AG08395 (cell line): ENCODE data around the gene CPD.
"Not testable (repeated sequence)": the region's sequence is repeated elsewhere in the genome, so short reads cannot be mapped to it uniquely, and the experiment has no call there.

ENCODE experiments used
- DNase-seq: peaks from one replicate; pipeline ENCODE4 v3.0.0; 2012; ENCODE audit warnings: mixed read lengths, low spot score

CPD gene

GRCh38 chr17:30427611-30428010 is 48.9 kb downstream of the CPD start:
- no peak for DNase-seq

- DNase-seq: peak; percentile 79
Measured at GRCh38 chr17:30429155-30429554, 50.4 kb downstream of the CPD start.

GRCh38 chr17:30433514-30433913 is 54.8 kb downstream of the CPD start:
- DNase-seq: peak; percentile 69

GRCh38 chr17:30436729-30437128 is 58.0 kb downstream of the CPD start:
- no peak for DNase-seq

GRCh38 chr17:30443721-30444120 is 65.0 kb downstream of the CPD start:
- DNase-seq: no peak

GRCh38 chr17:30446640-30447039 is 67.9 kb downstream of the CPD start:
- DNase-seq: not testable (repeated sequence)

GRCh38 chr17:30449480-30449879 is 70.8 kb downstream of the CPD start:
- peak; percentile 19 for DNase-seq

GRCh38 chr17:30450125-30451027 is 71.6 kb downstream of the CPD start:
- no peak for DNase-seq

- no peak for DNase-seq
Measured at GRCh38 chr17:30454635-30455034, 75.9 kb downstream of the CPD start.

- DNase-seq: no peak
Measured at GRCh38 chr17:30458371-30458770, 79.6 kb downstream of the CPD start.

GRCh38 chr17:30458797-30459413 is 80.2 kb downstream of the CPD start:
- not testable (repeated sequence) for DNase-seq

GRCh38 chr17:30468465-30468864 is 89.7 kb downstream of the CPD start:
- DNase-seq: no peak

GRCh38 chr17:30472238-30472890 is 93.6 kb downstream of the CPD start:
- no peak for DNase-seq

- DNase-seq: no peak
Measured at GRCh38 chr17:30475206-30475605, 96.5 kb downstream of the CPD start.

GRCh38 chr17:30476726-30477082 is 98.0 kb downstream of the CPD start:
- no peak for DNase-seq

GRCh38 chr17:30477083-30477773 is 98.5 kb downstream of the CPD start, which contains the start of gene GOSR1:
Gene GOSR1, plus strand, starts transcription at chr17:30477408. Its CDS starts 26 bp downstream, at chr17:30477434.
- peak; percentile 93 for DNase-seq

GRCh38 chr17:30477774-30478115 is 99.0 kb downstream of the CPD start:
- DNase-seq: peak; percentile 32

GRCh38 chr17:30482555-30482954 is 103.8 kb downstream of the CPD start:
- DNase-seq: no peak

- DNase-seq: no peak
Measured at GRCh38 chr17:30483159-30483558, 104.4 kb downstream of the CPD start.

GRCh38 chr17:30493780-30494179 is 115.1 kb downstream of the CPD start:
- DNase-seq: no peak

- no peak for DNase-seq
Measured at GRCh38 chr17:30495586-30495985, 116.9 kb downstream of the CPD start.

GRCh38 chr17:30503558-30503957 is 124.8 kb downstream of the CPD start:
- DNase-seq: no peak
